IMR-90 (cell line): ENCODE measurements around the gene C1orf159. TPM values are rescaled to one million over a fixed set of nuclear protein-coding genes. Genes with fewer than 3 reads are reported as not detected.

Experiments
- ATAC-seq: fragments of 200-7000 bp; cut with Tn5 transposase; 2 replicates; pipeline ENCODE4 v1.9.1; 2020; ENCODE audit warnings: low read depth, mild to moderate bottlenecking, moderate library complexity
- BruUV-seq: library from RNA; stranded (reverse); fragments of 400-500 nt; replicated peaks from 2 replicates; lab custom pipeline; 2021; lab: Mats Ljungman, UMichigan
- CTCF ChIA-PET: fragments of 300-600 bp; formaldehyde crosslinking; extraction: SDS; loops from one replicate; lab custom pipeline; 2021; ENCODE audit warnings: antibody characterized with exemption; lab: Yijun Ruan, JAX
- POLR2A ChIA-PET: fragments of 300-600 bp; sonication (Branson Sonifier 250); formaldehyde crosslinking; loops from one replicate; lab custom pipeline; 2022; ENCODE audit warnings: antibody characterized with exemption; ENCODE audit not compliant: unreplicated experiment; lab: Charles Lee
- DNase-seq: peaks from one replicate; pipeline ENCODE4 v3.0.0; 2013
- H2AFZ ChIP-seq: replicated peaks from 2 replicates; pipeline ENCODE3; 2013; ENCODE audit warnings: low read length, mild to moderate bottlenecking; ENCODE audit not compliant: poor library complexity
- H2AK5ac ChIP-seq: 2 replicates; pipeline ENCODE4 v1.6.1; 2013; ENCODE audit warnings: low read depth, low read length, inconsistent platforms
- H2AK9ac ChIP-seq: replicated peaks from 2 replicates; pipeline ENCODE3; 2013; ENCODE audit warnings: mild to moderate bottlenecking, low read depth, low read length, moderate library complexity; ENCODE audit not compliant: poor library complexity
- H2BK120ac ChIP-seq: 2 replicates; pipeline ENCODE4 v1.6.1; 2013; ENCODE audit warnings: low read depth, low read length, inconsistent platforms
- H2BK15ac ChIP-seq: 3 replicates; pipeline ENCODE4 v1.6.1; 2013; ENCODE audit warnings: low read depth, low read length, inconsistent platforms
- H2BK20ac ChIP-seq: 2 replicates; pipeline ENCODE4 v1.6.1; 2013; ENCODE audit warnings: low read depth, mild to moderate bottlenecking, inconsistent platforms, low read length, moderate library complexity
- H2BK5ac ChIP-seq: 2 replicates; pipeline ENCODE4 v1.6.1; 2013; ENCODE audit warnings: mild to moderate bottlenecking, low read depth, low read length, inconsistent platforms; ENCODE audit not compliant: poor library complexity, severe bottlenecking
- H3K14ac ChIP-seq: replicated peaks from 2 replicates; pipeline ENCODE4 v1.6.1; 2013; ENCODE audit warnings: low read depth, low read length, inconsistent platforms
- H3K18ac ChIP-seq: 2 replicates; pipeline ENCODE4 v1.6.1; 2013; ENCODE audit warnings: low read depth, low read length, control low read depth
- H3K23ac ChIP-seq: 2 replicates; pipeline ENCODE4 v1.6.1; 2013; ENCODE audit warnings: low read depth, low read length, inconsistent platforms
- H3K27ac ChIP-seq: 2 replicates; pipeline ENCODE4 v1.5.1; 2013; ENCODE audit warnings: mild to moderate bottlenecking, control low read depth, low read length; ENCODE audit not compliant: insufficient read depth
- H3K27me3 ChIP-seq: 2 replicates; pipeline ENCODE4 v1.6.1; 2013; ENCODE audit warnings: low read length; ENCODE audit not compliant: control insufficient read depth, insufficient read depth
- H3K36me3 ChIP-seq: 2 replicates; pipeline ENCODE4 v1.6.1; 2013; ENCODE audit warnings: low read length, mixed read lengths; ENCODE audit not compliant: control insufficient read depth, insufficient read depth
- H3K4ac ChIP-seq: 2 replicates; pipeline ENCODE4 v1.6.1; 2013; ENCODE audit warnings: low read depth, low read length, inconsistent platforms
- H3K4me1 ChIP-seq: 2 replicates; pipeline ENCODE4 v1.6.1; 2013; ENCODE audit warnings: low read length, mixed read lengths; ENCODE audit not compliant: control insufficient read depth, insufficient read depth
- H3K4me2 ChIP-seq: 2 replicates; pipeline ENCODE4 v1.6.1; 2013; ENCODE audit warnings: low read depth, mild to moderate bottlenecking, control low read depth, low read length, moderate library complexity
- H3K4me3 ChIP-seq: 2 replicates; pipeline ENCODE4 v1.5.1; 2013; ENCODE audit warnings: low read depth, mild to moderate bottlenecking, control low read depth, low read length, moderate library complexity; ENCODE audit not compliant: insufficient read depth
- H3K56ac ChIP-seq: 2 replicates; pipeline ENCODE4 v1.6.1; 2013; ENCODE audit warnings: low read length, inconsistent platforms; ENCODE audit not compliant: insufficient read depth; ENCODE audit errors: extremely low read depth
- H3K79me1 ChIP-seq, 2 experiments: 2 replicates each; pipeline ENCODE4 v1.6.1; 2013; ENCODE audit warnings: low read length in 2 of 2, inconsistent platforms in 1 of 2, low read depth in 1 of 2
- H3K9ac ChIP-seq: 2 replicates; pipeline ENCODE4 v1.6.1; 2013; ENCODE audit warnings: low read depth, low read length, control low read depth
- H3K9me1 ChIP-seq: 2 replicates; pipeline ENCODE4 v1.6.1; 2013; ENCODE audit warnings: low read length, inconsistent platforms; ENCODE audit not compliant: insufficient read depth
- H3K9me3 ChIP-seq: 2 replicates; pipeline ENCODE4 v1.6.1; 2013; ENCODE audit warnings: low read length; ENCODE audit not compliant: control insufficient read depth, insufficient read depth
- H4K20me1 ChIP-seq: 2 replicates; pipeline ENCODE4 v1.6.1; 2013; ENCODE audit warnings: low read length, inconsistent platforms; ENCODE audit not compliant: insufficient read depth
- H4K5ac ChIP-seq: 2 replicates; pipeline ENCODE4 v1.6.1; 2013; ENCODE audit warnings: mild to moderate bottlenecking, low read depth, low read length, control low read depth
- H4K8ac ChIP-seq, 2 experiments: 2 replicates each; pipeline ENCODE4 v1.6.1; 2013; ENCODE audit warnings: low read depth in 2 of 2, low read length in 2 of 2, control low read depth in 1 of 2, inconsistent platforms in 1 of 2
- H4K91ac ChIP-seq: 2 replicates; pipeline ENCODE4 v1.6.1; 2013; ENCODE audit warnings: low read depth, low read length, inconsistent platforms; ENCODE audit not compliant: insufficient read depth
- MXI1 ChIP-seq: IDR thresholded peaks from 2 replicates; pipeline ENCODE4 v1.6.1; 2012; ENCODE audit warnings: low read depth, mild to moderate bottlenecking, low read length, moderate library complexity, borderline replicate concordance
- WGBS, 2 experiments: methylation state at CpG; one replicate each; pipeline versions ENCODE4 v1.1.5 to v1.1.7; 2013; ENCODE audit warnings: missing lambda C conversion rate in 2 of 2; ENCODE audit not compliant: insufficient read length in 1 of 2; ENCODE audit errors: extremely low coverage in 2 of 2; 5-methylcytosine and 5-hydroxymethylcytosine counted together
- dilution Hi-C: fragments of 300-500 bp; cut with HindIII; formaldehyde crosslinking; loops from one replicate; pipeline ENCODE4 v1.14.3; 2018; ENCODE audit warnings: low sequenced_read_pairs; ENCODE audit not compliant: unreplicated experiment
- in situ Hi-C: fragments of 300-500 bp; cut with MboI; formaldehyde crosslinking; loops from 3 replicates; pipeline ENCODE4 v1.14.3; 2019; ENCODE audit warnings: low sequenced_read_pairs, inconsistent platforms, mixed read lengths
- intact Hi-C: fragments of 100-400 bp; cut with micrococcal nuclease; formaldehyde crosslinking; loops from 2 replicates; pipeline ENCODE4 v1.10.0; 2022
- polyA plus RNA-seq, 3 experiments: library from polyadenylated mRNA; depleted of rRNA; stranded (reverse); fragments of >200 nt; gene quantifications; 2 replicates each; pipeline ENCODE4 v1.2.3, GENCODE V29; 2012; ENCODE audit warnings: low replicate concordance in 1 of 3
- total RNA-seq: library from RNA; depleted of rRNA; stranded (reverse); fragments of >200 nt; gene quantifications from 2 replicates; pipeline ENCODE4 v1.2.3, GENCODE V29; 2012

C1orf159 gene
- total and polyA plus RNA-seq, 2 of the 4 experiments (the other 2 are of a cell fraction): 2.9 to 12.6 TPM

DNA sequence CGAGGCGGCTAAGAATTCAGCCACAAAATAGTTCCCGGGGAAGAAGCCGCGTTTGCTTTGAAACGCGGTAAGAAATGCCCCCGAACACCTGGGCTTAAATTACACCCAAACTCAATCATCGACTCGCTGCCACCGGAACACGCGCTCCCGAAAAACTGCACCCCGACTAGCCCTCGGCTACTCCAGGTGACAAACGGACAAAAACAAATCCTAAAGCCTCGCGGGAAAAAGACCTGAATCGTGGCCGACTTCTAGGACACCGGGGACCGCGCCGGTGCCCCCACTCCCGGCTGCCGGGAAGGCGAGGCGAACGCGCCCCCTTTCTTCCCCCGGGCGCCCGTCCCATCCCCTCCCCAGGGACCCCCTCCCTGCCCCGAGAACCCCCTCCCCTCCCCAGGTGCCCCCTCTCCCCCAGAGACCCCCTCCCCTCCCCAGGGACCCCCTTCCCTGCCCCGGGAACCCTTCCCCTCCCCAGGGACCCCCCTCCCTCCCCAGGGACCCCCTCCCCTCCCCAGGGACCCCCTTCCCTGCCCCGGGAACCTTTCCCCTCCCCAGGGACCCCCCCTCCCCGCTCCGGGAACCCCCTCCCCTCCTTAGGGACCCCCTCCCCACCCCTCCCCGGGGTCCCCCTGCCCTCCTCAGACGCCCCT lies 628 bp downstream of the C1orf159 start:
- POLR2A ChIA-PET: no interaction called here
- H3K4me1 ChIP-seq: 0 out of 2 replicates have a peak, but pooled peaks cover 1% of the 10 kb centered on the region
- H3K4ac ChIP-seq: no peak overlapping the region
- dilution Hi-C loops: no loop called here
- peaks cover 13 to 40% of the 10 kb centered on the region in 2 experiments for H3K79me1 ChIP-seq
- H3K18ac ChIP-seq: no peak overlapping the region
- H4K20me1 ChIP-seq: no peaks in the 10 kb centered on the region; the same call in 1 of the 2 replicates
- H3K4me2 ChIP-seq: peak overlapping the region; percentile 92
- H3K23ac ChIP-seq: no peak overlapping the region; the same call in 1 of the 2 replicates
- 0 out of 2 replicates have a peak, but pooled peaks cover 3% of the 10 kb centered on the region for H3K36me3 ChIP-seq
- CTCF ChIA-PET: no interaction called here
- no peak for ATAC-seq
- H3K14ac ChIP-seq: no peak overlapping the region
- H3K9me1 ChIP-seq: peaks cover 7% of the 10 kb centered on the region; the same call in 1 of the 2 replicates
- peak overlapping the region; percentile 84 for H3K4me3 ChIP-seq
- no peak for TF ChIP-seq MXI1
- H2BK5ac ChIP-seq: no peak overlapping the region
- no peak overlapping the region for H2BK120ac ChIP-seq
- DNase-seq: no peak
- H2AFZ ChIP-seq: peak overlapping the region; percentile 96
- H3K9me3 ChIP-seq: peaks cover 5% of the 10 kb centered on the region; the same call in 1 of the 2 replicates
- no peak overlapping the region for H4K5ac ChIP-seq
- no peak overlapping the region for H3K56ac ChIP-seq
- in situ Hi-C loops: no loop called here
- peak overlapping the region; percentile 61 for H2AK9ac ChIP-seq
- no peak overlapping the region for H2AK5ac ChIP-seq
- no peak overlapping the region for H4K8ac ChIP-seq
- H3K27ac ChIP-seq: peak overlapping the region; percentile 20; the same call in 1 of the 2 replicates
- BruUV-seq: no TSS peak
- H3K27me3 ChIP-seq: no peaks in the 10 kb centered on the region; the same call in 1 of the 2 replicates
- intact Hi-C loops: loop anchor here (5.0 kb wide), 1 partner anchor 83 kb away; no protein-coding TSS in a partner anchor
- H2BK15ac ChIP-seq: no peak overlapping the region
- no peak overlapping the region for H2BK20ac ChIP-seq
- H3K9ac ChIP-seq: peak overlapping the region; percentile 55
- WGBS, 2 experiments: 8% methylated on average over 14 of the region's 41 CpGs; no CpG with 5 or more reads in 1 of the 2 experiments
- H4K91ac ChIP-seq: no peak overlapping the region
